IMR-90 (cell line): ENCODE data around the gene KCNH2. TPM values are rescaled to one million over a fixed set of nuclear protein-coding genes. Genes with fewer than 3 reads are reported as not detected.
A peak's percentile ranks its signal among the peaks of the same experiment; 100 is the strongest.

ENCODE experiments used
- ATAC-seq: fragments of 200-7000 bp; cut with Tn5 transposase; 2 replicates; pipeline ENCODE4 v1.9.1; 2020; ENCODE audit warnings: low read depth, mild to moderate bottlenecking, moderate library complexity
- BruUV-seq: library from RNA; stranded (reverse); fragments of 400-500 nt; replicated peaks from 2 replicates; lab custom pipeline; 2021; lab: Mats Ljungman, UMichigan
- CTCF ChIA-PET: fragments of 300-600 bp; formaldehyde crosslinking; extraction: SDS; loops from one replicate; lab custom pipeline; 2021; ENCODE audit warnings: antibody characterized with exemption; lab: Yijun Ruan, JAX
- POLR2A ChIA-PET: fragments of 300-600 bp; sonication (Branson Sonifier 250); formaldehyde crosslinking; loops from one replicate; lab custom pipeline; 2022; ENCODE audit warnings: antibody characterized with exemption; ENCODE audit not compliant: unreplicated experiment; lab: Charles Lee
- DNase-seq: peaks from one replicate; pipeline ENCODE4 v3.0.0; 2013
- H2AFZ ChIP-seq: replicated peaks from 2 replicates; pipeline ENCODE3; 2013; ENCODE audit warnings: low read length, mild to moderate bottlenecking; ENCODE audit not compliant: poor library complexity
- H2AK5ac ChIP-seq: 2 replicates; pipeline ENCODE4 v1.6.1; 2013; ENCODE audit warnings: low read depth, low read length, inconsistent platforms
- H2AK9ac ChIP-seq: replicated peaks from 2 replicates; pipeline ENCODE3; 2013; ENCODE audit warnings: mild to moderate bottlenecking, low read depth, low read length, moderate library complexity; ENCODE audit not compliant: poor library complexity
- H2BK120ac ChIP-seq: 2 replicates; pipeline ENCODE4 v1.6.1; 2013; ENCODE audit warnings: low read depth, low read length, inconsistent platforms
- H2BK15ac ChIP-seq: 3 replicates; pipeline ENCODE4 v1.6.1; 2013; ENCODE audit warnings: low read depth, low read length, inconsistent platforms
- H2BK20ac ChIP-seq: 2 replicates; pipeline ENCODE4 v1.6.1; 2013; ENCODE audit warnings: low read depth, mild to moderate bottlenecking, inconsistent platforms, low read length, moderate library complexity
- H2BK5ac ChIP-seq: 2 replicates; pipeline ENCODE4 v1.6.1; 2013; ENCODE audit warnings: mild to moderate bottlenecking, low read depth, low read length, inconsistent platforms; ENCODE audit not compliant: poor library complexity, severe bottlenecking
- H3K14ac ChIP-seq: replicated peaks from 2 replicates; pipeline ENCODE4 v1.6.1; 2013; ENCODE audit warnings: low read depth, low read length, inconsistent platforms
- H3K18ac ChIP-seq: 2 replicates; pipeline ENCODE4 v1.6.1; 2013; ENCODE audit warnings: low read depth, low read length, control low read depth
- H3K23ac ChIP-seq: 2 replicates; pipeline ENCODE4 v1.6.1; 2013; ENCODE audit warnings: low read depth, low read length, inconsistent platforms
- H3K27ac ChIP-seq: 2 replicates; pipeline ENCODE4 v1.5.1; 2013; ENCODE audit warnings: mild to moderate bottlenecking, control low read depth, low read length; ENCODE audit not compliant: insufficient read depth
- H3K27me3 ChIP-seq: 2 replicates; pipeline ENCODE4 v1.6.1; 2013; ENCODE audit warnings: low read length; ENCODE audit not compliant: control insufficient read depth, insufficient read depth
- H3K36me3 ChIP-seq: 2 replicates; pipeline ENCODE4 v1.6.1; 2013; ENCODE audit warnings: low read length, mixed read lengths; ENCODE audit not compliant: control insufficient read depth, insufficient read depth
- H3K4ac ChIP-seq: 2 replicates; pipeline ENCODE4 v1.6.1; 2013; ENCODE audit warnings: low read depth, low read length, inconsistent platforms
- H3K4me1 ChIP-seq: 2 replicates; pipeline ENCODE4 v1.6.1; 2013; ENCODE audit warnings: low read length, mixed read lengths; ENCODE audit not compliant: control insufficient read depth, insufficient read depth
- H3K4me2 ChIP-seq: 2 replicates; pipeline ENCODE4 v1.6.1; 2013; ENCODE audit warnings: low read depth, mild to moderate bottlenecking, control low read depth, low read length, moderate library complexity
- H3K4me3 ChIP-seq: 2 replicates; pipeline ENCODE4 v1.5.1; 2013; ENCODE audit warnings: low read depth, mild to moderate bottlenecking, control low read depth, low read length, moderate library complexity; ENCODE audit not compliant: insufficient read depth
- H3K56ac ChIP-seq: 2 replicates; pipeline ENCODE4 v1.6.1; 2013; ENCODE audit warnings: low read length, inconsistent platforms; ENCODE audit not compliant: insufficient read depth; ENCODE audit errors: extremely low read depth
- H3K79me1 ChIP-seq, 2 experiments: 2 replicates each; pipeline ENCODE4 v1.6.1; 2013; ENCODE audit warnings: low read length in 2 of 2, inconsistent platforms in 1 of 2, low read depth in 1 of 2
- H3K9ac ChIP-seq: 2 replicates; pipeline ENCODE4 v1.6.1; 2013; ENCODE audit warnings: low read depth, low read length, control low read depth
- H3K9me1 ChIP-seq: 2 replicates; pipeline ENCODE4 v1.6.1; 2013; ENCODE audit warnings: low read length, inconsistent platforms; ENCODE audit not compliant: insufficient read depth
- H3K9me3 ChIP-seq: 2 replicates; pipeline ENCODE4 v1.6.1; 2013; ENCODE audit warnings: low read length; ENCODE audit not compliant: control insufficient read depth, insufficient read depth
- H4K20me1 ChIP-seq: 2 replicates; pipeline ENCODE4 v1.6.1; 2013; ENCODE audit warnings: low read length, inconsistent platforms; ENCODE audit not compliant: insufficient read depth
- H4K5ac ChIP-seq: 2 replicates; pipeline ENCODE4 v1.6.1; 2013; ENCODE audit warnings: mild to moderate bottlenecking, low read depth, low read length, control low read depth
- H4K8ac ChIP-seq, 2 experiments: 2 replicates each; pipeline ENCODE4 v1.6.1; 2013; ENCODE audit warnings: low read depth in 2 of 2, low read length in 2 of 2, control low read depth in 1 of 2, inconsistent platforms in 1 of 2
- H4K91ac ChIP-seq: 2 replicates; pipeline ENCODE4 v1.6.1; 2013; ENCODE audit warnings: low read depth, low read length, inconsistent platforms; ENCODE audit not compliant: insufficient read depth
- BHLHE40 ChIP-seq: fragments of 150-350 bp; IDR thresholded peaks from 2 replicates; pipeline ENCODE4 v1.6.1; 2016; ENCODE audit warnings: mild to moderate bottlenecking, low read depth, low read length
- CEBPB ChIP-seq: IDR thresholded peaks from 2 replicates; pipeline ENCODE4 v1.6.1; 2012; ENCODE audit warnings: low read depth, low read length, improper control_type of control experiment
- CHD1 ChIP-seq: IDR thresholded peaks from 2 replicates; pipeline ENCODE4 v1.6.1; 2012; ENCODE audit warnings: low read depth, low read length, improper control_type of control experiment
- FOS ChIP-seq: fragments of 150-350 bp; IDR thresholded peaks from 2 replicates; pipeline ENCODE4 v1.6.1; 2016; ENCODE audit warnings: low read depth, low read length
- MAFK ChIP-seq: IDR thresholded peaks from 2 replicates; pipeline ENCODE4 v1.6.1; 2012; ENCODE audit warnings: low read depth, low read length, improper control_type of control experiment
- MAZ ChIP-seq: IDR thresholded peaks from 2 replicates; pipeline ENCODE4 v1.6.1; 2012; ENCODE audit warnings: low read depth, mild to moderate bottlenecking, low read length, improper control_type of control experiment, moderate library complexity, borderline replicate concordance
- MXI1 ChIP-seq: IDR thresholded peaks from 2 replicates; pipeline ENCODE4 v1.6.1; 2012; ENCODE audit warnings: low read depth, mild to moderate bottlenecking, low read length, moderate library complexity, borderline replicate concordance
- NFE2L2 ChIP-seq: fragments of 150-350 bp; IDR thresholded peaks from 2 replicates; pipeline ENCODE4 v1.6.1; 2016; ENCODE audit warnings: low read depth, mild to moderate bottlenecking, low read length
- POLR2A ChIP-seq: IDR thresholded peaks from 2 replicates; pipeline ENCODE4 v1.6.1; 2012; ENCODE audit warnings: mild to moderate bottlenecking, low read depth, low read length
- RAD21 ChIP-seq: IDR thresholded peaks from 2 replicates; pipeline ENCODE4 v1.6.1; 2012; ENCODE audit warnings: low read length, improper control_type of control experiment
- RCOR1 ChIP-seq: IDR thresholded peaks from 2 replicates; pipeline ENCODE4 v1.6.1; 2012; ENCODE audit warnings: mild to moderate bottlenecking, low read length, improper control_type of control experiment; ENCODE audit not compliant: insufficient replicate concordance
- RFX5 ChIP-seq: IDR thresholded peaks from 2 replicates; pipeline ENCODE4 v1.8.0; 2012; ENCODE audit warnings: low read depth, mild to moderate bottlenecking, low read length, moderate library complexity
- SMC3 ChIP-seq: fragments of 150-350 bp; IDR thresholded peaks from 2 replicates; pipeline ENCODE4 v1.6.1; 2016; ENCODE audit warnings: low read depth, mild to moderate bottlenecking, antibody characterized with exemption, low read length, moderate library complexity
- WGBS, 2 experiments: methylation state at CpG; one replicate each; pipeline versions ENCODE4 v1.1.5 to v1.1.7; 2013; ENCODE audit warnings: missing lambda C conversion rate in 2 of 2; ENCODE audit not compliant: insufficient read length in 1 of 2; ENCODE audit errors: extremely low coverage in 2 of 2; 5-methylcytosine and 5-hydroxymethylcytosine counted together
- dilution Hi-C: fragments of 300-500 bp; cut with HindIII; formaldehyde crosslinking; loops from one replicate; pipeline ENCODE4 v1.14.3; 2018; ENCODE audit warnings: low sequenced_read_pairs; ENCODE audit not compliant: unreplicated experiment
- in situ Hi-C: fragments of 300-500 bp; cut with MboI; formaldehyde crosslinking; loops from 3 replicates; pipeline ENCODE4 v1.14.3; 2019; ENCODE audit warnings: low sequenced_read_pairs, inconsistent platforms, mixed read lengths
- intact Hi-C: fragments of 100-400 bp; cut with micrococcal nuclease; formaldehyde crosslinking; loops from 2 replicates; pipeline ENCODE4 v1.10.0; 2022
- polyA plus RNA-seq, 3 experiments: library from polyadenylated mRNA; depleted of rRNA; stranded (reverse); fragments of >200 nt; gene quantifications; 2 replicates each; pipeline ENCODE4 v1.2.3, GENCODE V29; 2012; ENCODE audit warnings: low replicate concordance in 1 of 3
- total RNA-seq: library from RNA; depleted of rRNA; stranded (reverse); fragments of >200 nt; gene quantifications from 2 replicates; pipeline ENCODE4 v1.2.3, GENCODE V29; 2012
- TF ChIP-seq, protein P1 (sequence below): conservative IDR thresholded peaks from 2 replicates; pipeline ENCODE4 v1.5.1; 2012; ENCODE audit warnings: mild to moderate bottlenecking, low read depth, low read length, improper control_type of control experiment
- TF ChIP-seq, protein P2 (sequence below): fragments of 150-350 bp; IDR thresholded peaks from 2 replicates; pipeline ENCODE4 v1.6.1; 2016; ENCODE audit warnings: low read depth, mild to moderate bottlenecking, low read length, moderate library complexity, borderline replicate concordance
- TF ChIP-seq, protein P3 (sequence below): fragments of 150-350 bp; IDR thresholded peaks from 2 replicates; pipeline ENCODE4 v1.6.1; 2017; ENCODE audit warnings: mild to moderate bottlenecking, antibody characterized with exemption, low read length, low read depth

Gene KCNH2
- total and polyA plus RNA-seq, 2 of the 4 experiments (the other 2 are of a cell fraction), result 0.90 to 2.1 TPM

DNA sequence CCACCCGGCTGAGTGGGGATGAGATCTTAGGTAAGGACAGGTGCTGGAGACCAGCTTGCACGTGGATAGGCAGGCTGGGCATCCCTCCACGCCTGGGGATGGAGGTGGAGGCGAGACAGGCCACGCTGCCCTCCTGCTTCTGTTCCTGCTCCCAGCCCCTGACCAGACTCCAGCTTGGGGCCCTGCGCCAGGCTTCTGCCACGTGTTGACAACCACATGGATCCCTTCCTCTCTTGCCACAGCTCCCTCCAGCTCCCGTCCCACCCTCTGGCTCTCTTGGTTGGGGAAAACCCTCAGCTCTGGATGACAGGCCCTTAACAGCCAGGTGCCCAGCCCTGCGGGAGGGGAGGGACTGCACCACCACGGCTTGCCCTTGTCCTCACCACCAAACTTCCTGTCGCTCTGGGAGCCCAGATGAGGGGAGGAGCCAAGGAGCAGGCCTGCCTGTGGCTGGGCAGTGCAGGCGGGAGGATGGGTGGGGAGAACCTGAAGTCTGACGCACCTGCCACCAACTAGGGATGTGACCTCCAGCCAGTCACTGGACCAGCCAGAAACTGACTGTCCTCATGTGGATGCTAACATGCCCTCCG, 36.0 kb downstream of the KCNH2 start:
- H3K23ac ChIP-seq, result no peak overlapping the region
- H4K8ac ChIP-seq, result no peak overlapping the region
- TF ChIP-seq MAZ (no peak), RAD21 (no peak), MAFK (no peak), NFE2L2 (no peak), POLR2A (no peak), CHD1 (no peak), CEBPB (no peak), RCOR1 (no peak), BHLHE40 (no peak), FOS (no peak), MXI1 (no peak), RFX5 (no peak), SMC3 (no peak)
- TF ChIP-seq, protein P1, sequence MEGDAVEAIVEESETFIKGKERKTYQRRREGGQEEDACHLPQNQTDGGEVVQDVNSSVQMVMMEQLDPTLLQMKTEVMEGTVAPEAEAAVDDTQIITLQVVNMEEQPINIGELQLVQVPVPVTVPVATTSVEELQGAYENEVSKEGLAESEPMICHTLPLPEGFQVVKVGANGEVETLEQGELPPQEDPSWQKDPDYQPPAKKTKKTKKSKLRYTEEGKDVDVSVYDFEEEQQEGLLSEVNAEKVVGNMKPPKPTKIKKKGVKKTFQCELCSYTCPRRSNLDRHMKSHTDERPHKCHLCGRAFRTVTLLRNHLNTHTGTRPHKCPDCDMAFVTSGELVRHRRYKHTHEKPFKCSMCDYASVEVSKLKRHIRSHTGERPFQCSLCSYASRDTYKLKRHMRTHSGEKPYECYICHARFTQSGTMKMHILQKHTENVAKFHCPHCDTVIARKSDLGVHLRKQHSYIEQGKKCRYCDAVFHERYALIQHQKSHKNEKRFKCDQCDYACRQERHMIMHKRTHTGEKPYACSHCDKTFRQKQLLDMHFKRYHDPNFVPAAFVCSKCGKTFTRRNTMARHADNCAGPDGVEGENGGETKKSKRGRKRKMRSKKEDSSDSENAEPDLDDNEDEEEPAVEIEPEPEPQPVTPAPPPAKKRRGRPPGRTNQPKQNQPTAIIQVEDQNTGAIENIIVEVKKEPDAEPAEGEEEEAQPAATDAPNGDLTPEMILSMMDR, result no peak
- TF ChIP-seq, protein P2, sequence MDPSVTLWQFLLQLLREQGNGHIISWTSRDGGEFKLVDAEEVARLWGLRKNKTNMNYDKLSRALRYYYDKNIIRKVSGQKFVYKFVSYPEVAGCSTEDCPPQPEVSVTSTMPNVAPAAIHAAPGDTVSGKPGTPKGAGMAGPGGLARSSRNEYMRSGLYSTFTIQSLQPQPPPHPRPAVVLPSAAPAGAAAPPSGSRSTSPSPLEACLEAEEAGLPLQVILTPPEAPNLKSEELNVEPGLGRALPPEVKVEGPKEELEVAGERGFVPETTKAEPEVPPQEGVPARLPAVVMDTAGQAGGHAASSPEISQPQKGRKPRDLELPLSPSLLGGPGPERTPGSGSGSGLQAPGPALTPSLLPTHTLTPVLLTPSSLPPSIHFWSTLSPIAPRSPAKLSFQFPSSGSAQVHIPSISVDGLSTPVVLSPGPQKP, result no peak
- TF ChIP-seq, protein P3, sequence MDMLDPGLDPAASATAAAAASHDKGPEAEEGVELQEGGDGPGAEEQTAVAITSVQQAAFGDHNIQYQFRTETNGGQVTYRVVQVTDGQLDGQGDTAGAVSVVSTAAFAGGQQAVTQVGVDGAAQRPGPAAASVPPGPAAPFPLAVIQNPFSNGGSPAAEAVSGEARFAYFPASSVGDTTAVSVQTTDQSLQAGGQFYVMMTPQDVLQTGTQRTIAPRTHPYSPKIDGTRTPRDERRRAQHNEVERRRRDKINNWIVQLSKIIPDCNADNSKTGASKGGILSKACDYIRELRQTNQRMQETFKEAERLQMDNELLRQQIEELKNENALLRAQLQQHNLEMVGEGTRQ, result no peak
- H4K20me1 ChIP-seq, result no peaks in the 10 kb centered on the region
- no peak overlapping the region for H2AK9ac ChIP-seq
- in situ Hi-C loops (no loop called here), intact Hi-C loops (no loop called here), dilution Hi-C loops (no loop called here)
- 0 out of 2 replicates have a peak, but pooled peaks cover 3% of the 10 kb centered on the region for H3K9me1 ChIP-seq
- H3K14ac ChIP-seq, result no peak overlapping the region
- H3K4ac ChIP-seq, result no peak overlapping the region
- POLR2A ChIA-PET, result no interaction called here
- H2AFZ ChIP-seq, result peak overlapping the region; percentile 32
- H3K56ac ChIP-seq, result no peak overlapping the region
- no peaks in the 10 kb centered on the region for H3K27me3 ChIP-seq
- no peak overlapping the region for H3K4me2 ChIP-seq
- H4K5ac ChIP-seq, result no peak overlapping the region
- no peak overlapping the region for H3K9ac ChIP-seq
- no peak overlapping the region for H3K27ac ChIP-seq
- CTCF ChIA-PET, result no interaction called here
- no peak overlapping the region for H2BK20ac ChIP-seq
- no peak overlapping the region for H3K4me3 ChIP-seq
- no peak overlapping the region for H2BK120ac ChIP-seq
- H3K36me3 ChIP-seq, result no peaks in the 10 kb centered on the region
- H3K9me3 ChIP-seq, result no peaks in the 10 kb centered on the region
- 40% methylated on average over 3 of the region's 14 CpGs; no CpG with 5 or more reads in 1 of the 2 experiments for WGBS, 2 experiments
- no peak overlapping the region for H2AK5ac ChIP-seq
- H3K4me1 ChIP-seq, result peaks cover 5% of the 10 kb centered on the region; the same call in 1 of the 2 replicates
- no peak overlapping the region for H2BK5ac ChIP-seq
- DNase-seq (no peak), ATAC-seq (no peak)
- no TSS peak for BruUV-seq
- no peak overlapping the region for H3K18ac ChIP-seq
- no peak overlapping the region for H4K91ac ChIP-seq
- H3K79me1 ChIP-seq, result no peaks in the 10 kb centered on the region
- H2BK15ac ChIP-seq, result no peak overlapping the region
